Body of pancreas (tissue), 4 donors: ENCODE measurements around the gene CACTIN.

Experiments
- CTCF ChIP-seq, 7 experiments: fragments of 450-650 bp in 4 of 7; fragments of 200-600 bp in 3 of 7; sonication (generic) in 3 of 7; IDR thresholded peaks; one replicate each; pipeline ENCODE4 v1.5.1; 2016 to 2019; ENCODE audit warnings: antibody characterized with exemption in 7 of 7
- POLR2A ChIP-seq, 3 donors: fragments of 450-650 bp; IDR thresholded peaks; one replicate each; pipeline ENCODE4 v1.6.1; 2016; ENCODE audit warnings: antibody characterized with exemption in 3 of 3, mild to moderate bottlenecking in 2 of 3

GRCh38 chr19:3607303-3608078 lies 19.1 kb downstream of the CACTIN start:
- TF ChIP-seq CTCF (IDR thresholded peaks at IDR 0.05) (no peak), POLR2A (IDR thresholded peaks at IDR 0.05) (no peak)
